Motor neuron (in vitro differentiated cells): Measurements from ENCODE around the gene SIRT5. TPM values are rescaled to one million over a fixed set of nuclear protein-coding genes. Genes with fewer than 3 reads are reported as not detected.
A peak's percentile ranks its signal among the peaks of the same experiment; 100 is the strongest.

Source experiments
- ATAC-seq, 8 experiments: fragments of 200-7000 bp; cut with Tn5 transposase; replicated peaks in 6 of 8; 2 replicates each; pipeline ENCODE4 v1.8.0; 2021; ENCODE audit warnings: mild to moderate bottlenecking in 8 of 8, moderate library complexity in 8 of 8
- H3K27ac ChIP-seq, 2 donors: fragments of 250-450 bp; sonication (Bioruptor Pico); 2 replicates each; pipeline ENCODE4 v1.9.0; 2021; ENCODE audit warnings: antibody characterized with exemption in 2 of 2, mild to moderate bottlenecking in 2 of 2, moderate library complexity in 1 of 2
- H3K4me1 ChIP-seq, 2 donors: fragments of 250-450 bp; sonication (Bioruptor Pico); replicated peaks in 1 of 2; 2 replicates each; pipeline ENCODE4 v1.6.1; 2021; ENCODE audit warnings: antibody characterized with exemption in 2 of 2, mild to moderate bottlenecking in 2 of 2, moderate library complexity in 1 of 2
- H3K4me3 ChIP-seq, 5 donors: fragments of 250-450 bp; sonication (Bioruptor Pico); 2 replicates each; pipeline ENCODE4 v1.9.0; 2021; ENCODE audit warnings: antibody characterized with exemption in 5 of 5, mild to moderate bottlenecking in 5 of 5, moderate library complexity in 4 of 5
- WGBS, 10 experiments: fragments of 450-650 bp; shearing (Covaris generic); methylation state at CpG; one replicate each; pipeline ENCODE4 v1.0.0; 2022; 5-methylcytosine and 5-hydroxymethylcytosine counted together
- in situ Hi-C, 9 experiments: fragments of 400-800 bp; cut with MboI; loops; one replicate each; pipeline ENCODE4 v1.15.0; 2021; ENCODE audit warnings: low sequenced_read_pairs in 9 of 9, low pct_unique_long_range_greater_than_20kb in 2 of 9; ENCODE audit not compliant: unreplicated experiment in 9 of 9
- total RNA-seq, 8 experiments: library from RNA; unstranded; fragments of 300-600 nt; gene quantifications; 2 replicates each; pipeline versions ENCODE4 v1.2.3 to v1.2.4, GENCODE V29; 2022

The SIRT5 gene
- total RNA-seq, 8 experiments from 2014 or later = 6.5 to 13.8 (median 9.6) TPM

- ATAC-seq = peak; percentile 73 to 96 (median 90)
- in situ Hi-C loops = loop anchor here in 3 of 9 experiments (10.0 to 25.0 kb wide), 2 partner anchors 229 to 237 kb away; partner anchors contain the start of gene TBC1D7 (in 2 of the 3)
- peak overlapping the region; percentile 64 to 81 for H3K27ac ChIP-seq
- peaks cover 5 to 6% of the 10 kb centered on the region in 2 donors for H3K4me1 ChIP-seq
- peak overlapping the region; percentile 56 to 78 (median 67) for H3K4me3 ChIP-seq
- WGBS, 10 experiments = no CpG with 5 or more reads among the region's 46 CpGs
Observed at GRCh38 chr6:13574149-13574570, 241 bp upstream of the SIRT5 start.

GRCh38 chr6:13575377-13575775 lies 975 bp downstream of the SIRT5 start:
- 0 to 60% (median 29%) methylated on average over 1 to 3 of the region's 3 CpGs; no CpG with 5 or more reads in 1 of the 10 experiments for WGBS, 10 experiments
- in situ Hi-C loops = loop anchor here in 1 of 9 experiments (10.0 kb wide), 1 partner anchor 231 kb away; no protein-coding TSS in a partner anchor
- no peak for ATAC-seq
- Histone ChIP-seq H3K27ac (peak overlapping the region in 1 of 2 donors; percentile 64), H3K4me3 (peak overlapping the region; percentile 56 to 78 (median 67)), H3K4me1 (peaks cover 5 to 6% of the 10 kb centered on the region in 2 donors)

GRCh38 chr6:13576017-13576416 lies 1.6 kb downstream of the SIRT5 start:
- Histone ChIP-seq H3K27ac (no peak overlapping the region), H3K4me3 (no peak overlapping the region), H3K4me1 (peaks cover 5 to 6% of the 10 kb centered on the region in 2 donors)
- ATAC-seq = no peak
- WGBS, 10 experiments = 87 to 100% (median 93%) methylated on average over 2 to 3 of the region's 3 CpGs; no CpG with 5 or more reads in 1 of the 10 experiments
- in situ Hi-C loops = loop anchor here in 1 of 9 experiments (10.0 kb wide), 1 partner anchor 231 kb away; no protein-coding TSS in a partner anchor

GRCh38 chr6:13577926-13578325 lies 3.5 kb downstream of the SIRT5 start:
- Histone ChIP-seq H3K27ac (no peak overlapping the region), H3K4me1 (peaks cover 5 to 6% of the 10 kb centered on the region in 2 donors), H3K4me3 (no peak overlapping the region)
- ATAC-seq = no peak
- WGBS, 10 experiments = 64 to 100% (median 99%) methylated on average over 1 to 3 of the region's 3 CpGs
- in situ Hi-C loops = loop anchor here in 1 of 9 experiments (10.0 kb wide), 1 partner anchor 233 kb away; no protein-coding TSS in a partner anchor

GRCh38 chr6:13579911-13580310 lies 5.5 kb downstream of the SIRT5 start:
- WGBS, 10 experiments = 0 to 71% (median 50%) methylated on average over 1 of the region's 1 CpG; no CpG with 5 or more reads in 3 of the 10 experiments
- no peak for ATAC-seq
- in situ Hi-C loops = loop anchor here in 1 of 9 experiments (10.0 kb wide), 1 partner anchor 235 kb away; no protein-coding TSS in a partner anchor

GRCh38 chr6:13581700-13582229 lies 7.4 kb downstream of the SIRT5 start:
- 80 to 100% (median 93%) methylated on average over 2 to 9 of the region's 9 CpGs for WGBS, 10 experiments
- in situ Hi-C loops = no loop called here
- Histone ChIP-seq H3K4me3 (no peak overlapping the region), H3K4me1 (no peaks in the 10 kb centered on the region), H3K27ac (no peak overlapping the region)
- no peak for ATAC-seq

More at GRCh38 chr6:13579911-13580310, 5.5 kb downstream of the SIRT5 start:
- Histone ChIP-seq H3K4me3 (no peak overlapping the region), H3K4me1 (peaks cover 0 to 3% of the 10 kb centered on the region in 2 donors), H3K27ac (no peak overlapping the region)

- Histone ChIP-seq H3K27ac (no peak overlapping the region), H3K4me3 (no peak overlapping the region), H3K4me1 (no peaks in the 10 kb centered on the region)
- WGBS, 10 experiments = 50 to 100% (median 91%) methylated on average over 1 to 3 of the region's 7 CpGs; no CpG with 5 or more reads in 4 of the 10 experiments
- in situ Hi-C loops = no loop called here
- ATAC-seq = peak in 2 of 8 experiments; percentile 90 to 99
Observed at GRCh38 chr6:13586603-13587542, 12.5 kb downstream of the SIRT5 start.

- ATAC-seq = no peak
- no peak overlapping the region for H3K27ac ChIP-seq
- H3K4me1 ChIP-seq = no peaks in the 10 kb centered on the region
- in situ Hi-C loops = no loop called here
- H3K4me3 ChIP-seq = no peak overlapping the region
- 79 to 100% (median 94%) methylated on average over 1 to 7 of the region's 9 CpGs; no CpG with 5 or more reads in 4 of the 10 experiments for WGBS, 10 experiments
Observed at GRCh38 chr6:13589801-13590200, 15.4 kb downstream of the SIRT5 start.

- H3K27ac ChIP-seq = no peak overlapping the region
- in situ Hi-C loops = no loop called here
- ATAC-seq = no peak
- H3K4me3 ChIP-seq = no peak overlapping the region
- no peaks in the 10 kb centered on the region for H3K4me1 ChIP-seq
- no CpG with 5 or more reads among the region's 1 CpG for WGBS, 10 experiments
Observed at GRCh38 chr6:13590574-13591153, 16.3 kb downstream of the SIRT5 start.

GRCh38 chr6:13591205-13591921 lies 17.0 kb downstream of the SIRT5 start:
- Histone ChIP-seq H3K4me1 (no peaks in the 10 kb centered on the region), H3K27ac (no peak overlapping the region), H3K4me3 (no peak overlapping the region)
- in situ Hi-C loops = no loop called here
- ATAC-seq = no peak
- 79 to 100% (median 100%) methylated on average over 1 to 3 of the region's 21 CpGs; no CpG with 5 or more reads in 5 of the 10 experiments for WGBS, 10 experiments

- in situ Hi-C loops = no loop called here
- 60 to 100% (median 86%) methylated on average over 1 to 6 of the region's 6 CpGs; no CpG with 5 or more reads in 3 of the 10 experiments for WGBS, 10 experiments
- no peaks in the 10 kb centered on the region for H3K4me1 ChIP-seq
- H3K4me3 ChIP-seq = no peak overlapping the region
- H3K27ac ChIP-seq = no peak overlapping the region
- ATAC-seq = no peak
Observed at GRCh38 chr6:13593103-13593502, 18.7 kb downstream of the SIRT5 start.

GRCh38 chr6:13593720-13594119 lies 19.3 kb downstream of the SIRT5 start:
- Histone ChIP-seq H3K27ac (no peak overlapping the region), H3K4me1 (no peaks in the 10 kb centered on the region), H3K4me3 (no peak overlapping the region)
- peak in 1 of 8 experiments; percentile 43 for ATAC-seq
- 38 to 94% (median 84%) methylated on average over 1 to 5 of the region's 6 CpGs; no CpG with 5 or more reads in 3 of the 10 experiments for WGBS, 10 experiments
- in situ Hi-C loops = no loop called here
